AG10803 (cell line): ENCODE results near the gene HS3ST3A1.

Source experiments
- DNase-seq: peaks from one replicate; pipeline ENCODE4 v3.0.0; 2010; ENCODE audit warnings: low read depth
- H3K4me3 ChIP-seq: 2 replicates; pipeline ENCODE4 v1.5.1; 2011; ENCODE audit warnings: mild to moderate bottlenecking, low read length, control low read depth
- CTCF ChIP-seq: conservative IDR thresholded peaks from 2 replicates; pipeline ENCODE4 v1.5.1; 2011; ENCODE audit warnings: mild to moderate bottlenecking, low read length, control low read depth, inconsistent platforms

Gene HS3ST3A1

GRCh38 chr17:13465678-13466077, 136.1 kb downstream of the HS3ST3A1 start:
- no peak for TF ChIP-seq CTCF
- DNase-seq: no peak
- H3K4me3 ChIP-seq: no peak overlapping the region

DNA sequence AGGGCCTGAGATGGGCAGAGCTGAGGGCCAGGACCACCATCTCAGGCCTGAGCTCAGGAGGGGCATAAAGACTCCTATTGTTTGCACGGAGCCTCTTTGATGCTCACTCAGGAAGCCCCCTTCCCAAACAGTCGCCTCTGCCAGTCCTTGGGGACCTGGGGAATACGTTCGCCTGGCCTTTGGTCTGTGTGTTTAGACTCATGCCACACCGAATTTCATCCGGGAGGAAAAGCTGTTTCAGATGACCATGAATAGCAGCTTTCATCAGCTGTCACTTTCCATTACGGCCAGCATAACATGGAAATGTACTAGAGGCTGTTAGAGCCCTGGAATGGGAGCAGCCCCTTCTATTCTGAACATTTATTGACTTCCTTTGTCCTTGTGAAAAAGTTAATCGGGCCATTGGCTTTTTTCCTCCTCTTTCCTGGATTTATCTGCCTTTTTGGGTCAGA, 139.0 kb downstream of the HS3ST3A1 start:
- no peak for TF ChIP-seq CTCF
- DNase-seq: no peak
- H3K4me3 ChIP-seq: no peak overlapping the region

DNA sequence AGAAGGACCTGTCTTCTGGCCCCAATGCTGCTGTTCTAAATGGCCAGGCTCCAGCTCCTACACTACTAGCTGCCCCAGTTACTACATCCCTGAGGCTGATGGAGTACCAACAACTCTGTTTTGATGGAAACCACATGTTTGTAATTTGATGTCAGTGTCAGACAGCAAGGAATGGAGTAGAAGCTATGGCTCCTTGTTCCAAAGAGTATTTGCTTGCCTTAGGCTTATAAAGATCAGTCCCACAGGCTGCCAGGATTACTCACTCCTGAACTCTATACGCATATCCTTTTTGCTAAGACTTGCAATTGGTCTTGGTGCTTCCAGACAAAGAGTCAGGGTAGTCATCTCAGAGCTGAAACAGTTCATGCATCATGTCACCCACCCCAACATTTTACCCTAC, 139.6 kb downstream of the HS3ST3A1 start:
- no peak for TF ChIP-seq CTCF
- no peak overlapping the region for H3K4me3 ChIP-seq
- DNase-seq: peak; percentile 50

DNA sequence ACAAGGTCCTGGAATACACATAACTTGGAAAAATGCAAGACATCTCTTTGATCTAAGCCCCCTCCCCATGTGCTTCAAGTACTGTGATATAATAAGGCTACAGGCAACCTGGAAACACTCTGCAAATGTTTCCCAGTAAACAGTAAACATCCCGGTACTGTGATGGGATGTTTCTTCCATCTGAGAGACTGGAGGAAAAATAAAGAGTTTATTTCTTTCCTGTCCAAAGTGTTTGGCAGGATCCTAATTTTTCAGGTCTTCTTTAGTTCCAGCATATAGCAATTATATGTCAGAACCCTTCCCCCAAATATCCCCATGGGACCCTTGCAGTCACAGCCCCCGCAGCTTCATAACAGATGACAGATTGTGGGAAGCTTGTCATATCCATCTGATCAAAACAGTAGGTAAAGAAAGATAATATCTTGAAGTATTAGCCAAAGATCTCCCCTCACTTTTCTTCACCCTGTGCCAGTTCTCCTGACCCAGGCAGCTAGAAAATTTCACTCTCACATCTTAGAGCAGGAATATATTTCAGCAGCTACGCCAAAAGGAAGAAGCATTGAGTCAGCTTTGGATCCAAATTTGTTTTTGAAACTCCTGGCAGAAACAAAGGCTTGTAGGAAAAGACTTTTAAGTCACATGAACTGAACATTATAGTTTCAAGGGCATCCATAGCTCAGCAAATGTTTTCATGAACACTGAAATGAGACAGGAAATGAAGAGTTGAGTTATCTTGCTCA, 141.3 kb downstream of the HS3ST3A1 start:
- TF ChIP-seq CTCF: no peak
- no peak overlapping the region for H3K4me3 ChIP-seq
- DNase-seq: peak; percentile 12

DNA sequence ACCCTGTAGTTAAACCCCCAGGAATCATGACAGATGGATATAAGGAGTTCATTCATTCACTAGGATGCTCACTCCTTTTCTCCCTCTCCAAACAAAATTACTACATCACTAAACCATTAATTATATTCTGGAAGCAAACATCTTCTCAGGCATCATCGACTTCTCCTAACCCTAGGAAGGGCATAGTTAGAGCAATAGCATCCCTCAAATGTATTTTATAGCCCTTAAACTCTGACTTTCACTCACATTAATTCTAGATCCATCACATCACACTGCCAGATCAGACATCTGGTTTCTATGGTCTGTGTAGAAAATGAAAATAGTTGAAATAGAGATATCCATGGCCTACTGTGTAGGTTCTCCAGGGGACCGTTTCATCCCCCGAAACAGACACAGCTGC, 143.9 kb downstream of the HS3ST3A1 start:
- no peak overlapping the region for H3K4me3 ChIP-seq
- no peak for DNase-seq
- TF ChIP-seq CTCF: no peak
